HG03097 (cell line): Measurements from ENCODE around the gene SSX2.
"Not testable (repeated sequence)": the region's sequence is repeated elsewhere in the genome, so short reads cannot be mapped to it uniquely, and the experiment has no call there.

Experiments used
- ATAC-seq: cut with Tn5 transposase; IDR thresholded peaks from one replicate; pipeline ENCODE4 v1.9.1; 2021; ENCODE audit not compliant: unreplicated experiment, low FRiP score

The SSX2 gene

GRCh38 chrX:52707078-52707477 is at the start of gene SSX2:
TSS of gene SSX2 (minus strand) at chrX:52707178. CDS start at chrX:52705749, 1,429 bp downstream.
- not testable (repeated sequence) for ATAC-seq

- ATAC-seq = not testable (repeated sequence)
Observed at GRCh38 chrX:52750952-52751351, 44.0 kb upstream of the SSX2 start, which contains the start of gene SSX2B. TSS of gene SSX2B (plus strand) at chrX:52751252. CDS start at chrX:52752681, 1,429 bp downstream.

DNA sequence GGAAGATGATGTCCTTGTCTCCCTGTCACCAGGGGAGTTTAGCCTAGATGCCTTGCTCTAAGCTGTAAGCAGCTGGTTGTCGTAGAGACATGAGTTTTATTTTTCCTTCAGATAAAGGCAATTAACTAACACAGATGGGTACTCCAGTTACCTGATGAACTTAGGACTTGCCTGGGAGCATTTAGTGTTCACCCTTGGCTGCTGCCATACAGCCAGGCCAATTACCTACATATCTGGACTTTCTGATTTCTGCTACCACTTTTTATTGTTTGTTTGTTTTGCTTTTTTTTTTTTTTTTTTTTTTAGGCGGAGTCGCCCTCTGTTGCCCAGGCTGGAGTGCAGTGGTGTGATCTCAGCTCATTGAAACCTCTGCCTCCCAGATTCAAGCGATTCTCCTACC is 14.9 kb downstream of the SSX2 start:
- ATAC-seq = not testable (repeated sequence)

- ATAC-seq = not testable (repeated sequence)
Observed at GRCh38 chrX:52662218-52662617, 44.8 kb downstream of the SSX2 start.

- ATAC-seq = not testable (repeated sequence)
Observed at GRCh38 chrX:52655475-52655874, 51.5 kb downstream of the SSX2 start.

GRCh38 chrX:52654800-52655199 is 52.2 kb downstream of the SSX2 start, which contains the start of gene SSX7:
TSS of gene SSX7 (minus strand) at chrX:52654900. CDS start at chrX:52653472, 1,428 bp downstream.
- not testable (repeated sequence) for ATAC-seq

- not testable (repeated sequence) for ATAC-seq
Observed at GRCh38 chrX:52650676-52651075, 56.3 kb downstream of the SSX2 start.

GRCh38 chrX:52648956-52649355 is 58.0 kb downstream of the SSX2 start:
- not testable (repeated sequence) for ATAC-seq
